Cardiac fibroblast (primary cell): ENCODE data around the gene TLK1.
A peak's percentile ranks its signal among the peaks of the same experiment; 100 is the strongest.

Source experiments
- DNase-seq, 2 donors: peaks; one replicate each; pipeline versions ENCODE4 v3.0.0 to v3.0.0-alpha.2; 2010; ENCODE audit warnings: low read depth in 2 of 2
- H3K4me3 ChIP-seq, 2 donors: replicated peaks in 1 of 2; 1 replicate in 1 of 2; 2 replicates in 1 of 2; pipeline ENCODE4 v1.5.1; 2011; ENCODE audit warnings: low read depth in 2 of 2, low read length in 2 of 2, mild to moderate bottlenecking in 2 of 2, moderate library complexity in 1 of 2
- TF ChIP-seq, protein P1 (sequence below): IDR thresholded peaks from one replicate; pipeline ENCODE4 v1.5.1; 2011; ENCODE audit warnings: low read depth, mild to moderate bottlenecking, low read length, inconsistent platforms

TLK1 gene

DNA sequence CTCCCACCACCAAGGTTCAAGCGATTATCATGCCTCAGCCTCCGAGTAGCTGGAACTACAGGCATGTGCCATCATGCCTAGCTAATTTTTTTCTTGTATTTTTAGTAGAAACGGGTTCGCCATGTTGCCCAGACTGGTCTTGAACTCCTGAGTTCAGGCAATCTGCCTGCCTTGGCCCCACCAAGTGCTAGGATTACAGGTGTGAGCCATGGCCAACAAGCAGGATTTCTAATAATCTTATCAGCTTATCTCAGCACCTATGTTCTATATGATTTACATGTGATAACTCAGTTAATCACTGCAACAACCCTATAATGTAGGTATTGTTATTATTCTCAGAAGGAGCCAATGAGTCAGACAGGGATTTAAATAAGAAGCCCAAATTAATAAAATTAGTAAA is 151.3 kb downstream of the TLK1 start:
- no peak for DNase-seq
- no peak overlapping the region for H3K4me3 ChIP-seq
- TF ChIP-seq, protein P1, sequence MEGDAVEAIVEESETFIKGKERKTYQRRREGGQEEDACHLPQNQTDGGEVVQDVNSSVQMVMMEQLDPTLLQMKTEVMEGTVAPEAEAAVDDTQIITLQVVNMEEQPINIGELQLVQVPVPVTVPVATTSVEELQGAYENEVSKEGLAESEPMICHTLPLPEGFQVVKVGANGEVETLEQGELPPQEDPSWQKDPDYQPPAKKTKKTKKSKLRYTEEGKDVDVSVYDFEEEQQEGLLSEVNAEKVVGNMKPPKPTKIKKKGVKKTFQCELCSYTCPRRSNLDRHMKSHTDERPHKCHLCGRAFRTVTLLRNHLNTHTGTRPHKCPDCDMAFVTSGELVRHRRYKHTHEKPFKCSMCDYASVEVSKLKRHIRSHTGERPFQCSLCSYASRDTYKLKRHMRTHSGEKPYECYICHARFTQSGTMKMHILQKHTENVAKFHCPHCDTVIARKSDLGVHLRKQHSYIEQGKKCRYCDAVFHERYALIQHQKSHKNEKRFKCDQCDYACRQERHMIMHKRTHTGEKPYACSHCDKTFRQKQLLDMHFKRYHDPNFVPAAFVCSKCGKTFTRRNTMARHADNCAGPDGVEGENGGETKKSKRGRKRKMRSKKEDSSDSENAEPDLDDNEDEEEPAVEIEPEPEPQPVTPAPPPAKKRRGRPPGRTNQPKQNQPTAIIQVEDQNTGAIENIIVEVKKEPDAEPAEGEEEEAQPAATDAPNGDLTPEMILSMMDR: no peak

DNA sequence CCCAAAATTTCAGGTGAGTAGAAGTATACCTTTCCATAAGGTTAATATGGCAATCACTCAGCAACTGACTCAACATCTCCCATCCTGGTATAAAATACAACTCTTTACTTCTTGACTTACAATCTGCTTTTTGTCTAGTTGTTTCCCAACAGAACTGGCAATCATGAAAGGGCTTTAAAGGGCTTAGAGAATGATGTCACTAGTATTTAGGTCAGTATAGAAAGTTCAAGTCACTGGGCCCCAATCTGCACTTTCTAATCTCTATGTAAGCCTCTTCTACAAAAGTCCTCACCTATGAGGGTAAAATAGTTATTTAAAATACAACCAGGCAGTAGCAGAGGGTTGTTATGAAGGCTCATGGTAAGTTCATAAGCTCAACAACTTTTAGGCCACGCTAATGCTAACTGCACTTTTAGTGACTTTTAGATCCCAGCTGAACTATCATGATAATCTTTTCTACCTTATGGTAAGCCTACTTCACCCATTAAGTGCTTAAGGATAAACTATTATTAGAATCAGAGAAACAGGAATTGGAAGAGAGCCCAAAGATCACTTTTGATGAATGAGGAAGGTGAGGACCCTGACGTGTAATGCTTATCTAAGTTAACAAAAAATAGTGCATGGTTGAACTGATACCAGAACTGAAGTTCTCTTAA is 152.0 kb downstream of the TLK1 start:
- no peak overlapping the region for H3K4me3 ChIP-seq
- no peak for DNase-seq
- TF ChIP-seq, protein P1: no peak

DNA sequence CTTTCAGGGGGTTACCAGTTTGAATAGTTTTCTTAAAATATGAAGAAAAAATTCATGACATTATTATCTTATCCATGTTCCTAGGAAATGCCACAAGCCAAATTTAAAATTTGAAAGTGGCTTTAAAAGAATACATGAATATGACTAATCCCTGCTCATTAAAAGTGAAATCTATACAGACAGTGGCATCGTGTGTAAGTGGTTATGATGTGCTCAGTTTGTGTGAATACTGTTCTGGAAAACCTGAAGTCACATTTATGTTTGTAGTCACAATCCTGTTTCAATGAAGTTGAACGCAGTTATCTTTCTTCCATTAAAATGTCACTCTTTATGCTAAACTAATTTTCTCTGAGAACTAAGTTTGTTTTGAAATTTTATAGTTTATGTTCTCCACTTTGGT is 155.9 kb downstream of the TLK1 start:
- no peak overlapping the region for H3K4me3 ChIP-seq
- DNase-seq: no peak
- TF ChIP-seq, protein P1: no peak

DNA sequence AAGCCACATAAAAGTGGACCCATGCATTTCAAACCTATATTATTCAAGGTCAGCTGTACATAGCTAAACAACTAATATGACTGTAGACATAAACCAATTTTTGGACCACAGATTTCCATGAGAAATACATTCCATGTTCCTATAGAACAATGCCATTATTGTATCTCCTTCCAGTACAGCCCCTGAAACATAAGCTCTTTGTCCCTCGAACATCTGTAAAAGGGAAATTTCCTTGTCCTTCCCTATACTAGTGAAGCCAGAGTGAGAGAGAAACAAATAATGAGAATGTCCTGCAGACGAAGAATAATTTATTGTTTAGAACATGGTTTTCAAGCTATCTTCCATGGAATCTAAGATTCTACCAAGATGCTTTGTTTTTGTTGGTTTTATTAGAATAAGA is 156.3 kb downstream of the TLK1 start:
- TF ChIP-seq, protein P1: no peak
- no peak overlapping the region for H3K4me3 ChIP-seq
- no peak for DNase-seq

DNA sequence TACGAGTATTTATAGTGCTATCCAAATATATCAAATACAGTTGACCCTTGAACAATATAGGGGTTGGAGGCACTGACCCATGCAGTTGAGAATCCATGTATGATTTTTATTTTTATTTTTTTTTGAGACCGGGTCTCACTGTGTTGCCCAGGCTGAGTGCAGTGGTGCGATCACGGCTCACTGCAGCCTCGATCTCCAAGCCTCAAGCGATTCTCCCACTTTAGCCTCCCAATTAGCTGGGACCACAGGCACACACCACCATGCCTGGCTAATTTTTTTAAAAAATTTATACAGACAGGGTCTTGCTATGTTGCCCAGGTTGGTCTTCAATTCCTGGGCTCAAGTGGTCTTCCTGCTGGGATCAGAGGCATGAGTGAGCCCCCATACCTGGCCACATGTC is 161.0 kb downstream of the TLK1 start:
- no peak for DNase-seq
- no peak overlapping the region for H3K4me3 ChIP-seq
- TF ChIP-seq, protein P1: no peak

DNA sequence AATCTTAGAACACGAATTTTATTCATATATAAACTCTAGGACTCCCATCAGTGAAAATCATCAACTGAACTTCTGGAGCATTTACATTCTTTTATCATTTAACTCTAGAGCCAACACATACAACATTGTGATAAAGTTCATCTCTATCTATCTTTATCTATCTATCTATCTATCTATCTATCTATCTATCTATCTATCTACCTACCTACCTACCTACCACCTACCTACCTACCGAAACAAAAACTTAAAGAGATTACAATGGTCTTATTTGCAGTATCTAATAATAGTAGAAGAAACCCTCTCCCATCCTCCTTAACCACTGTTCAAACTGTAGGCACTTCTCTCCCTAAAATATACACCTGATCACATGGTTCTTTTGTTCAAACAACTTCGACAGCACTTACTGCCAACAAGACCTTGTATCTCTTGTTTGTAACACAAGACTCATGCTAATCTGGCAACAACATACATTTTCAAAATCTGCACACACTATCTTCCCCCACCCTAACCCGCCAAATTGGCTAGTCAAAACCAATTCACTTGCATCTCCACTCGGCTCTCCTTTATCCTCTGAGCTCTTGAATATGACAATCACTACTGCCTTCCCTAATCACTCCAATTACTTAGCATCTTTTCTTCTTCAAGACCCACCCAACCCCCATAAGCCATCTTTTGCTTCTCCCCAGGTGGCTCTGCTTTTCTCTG is 162.6 kb downstream of the TLK1 start:
- H3K4me3 ChIP-seq: no peak overlapping the region
- TF ChIP-seq, protein P1: no peak
- DNase-seq: no peak

DNA sequence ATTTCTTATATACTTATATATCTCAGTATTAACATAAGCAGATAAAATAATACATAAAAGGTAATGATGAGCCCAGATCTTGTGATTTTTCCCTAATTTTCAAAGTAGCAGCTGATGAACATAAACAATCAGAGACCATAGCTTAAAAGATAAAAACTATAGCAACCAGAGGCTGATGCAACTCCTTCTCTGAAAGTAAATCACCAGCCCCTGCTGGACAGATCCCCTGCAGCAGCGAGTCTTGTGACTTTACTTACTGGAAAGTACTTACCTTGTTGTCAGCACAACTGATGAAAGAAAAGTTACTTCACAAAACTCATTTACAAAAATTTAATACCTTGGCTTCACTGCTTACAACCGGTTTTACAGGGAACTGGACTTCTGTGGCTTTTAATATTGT is 164.4 kb downstream of the TLK1 start:
- DNase-seq: peak in 1 of 2 donors; percentile 20
- H3K4me3 ChIP-seq: no peak overlapping the region
- TF ChIP-seq, protein P1: no peak
